Lower leg skin (tissue), 3 donors: Measurements from ENCODE around the gene CORO7.

Source experiments
- POLR2A ChIP-seq, 2 donors: fragments of 450-650 bp; IDR thresholded peaks; one replicate each; pipeline ENCODE4 v1.6.1; 2016 to 2017; ENCODE audit warnings: antibody characterized with exemption in 2 of 2, mild to moderate bottlenecking in 1 of 2, moderate library complexity in 1 of 2
- TF ChIP-seq, protein P1 (sequence below), 3 donors: fragments of 450-650 bp; IDR thresholded peaks; one replicate each; pipeline ENCODE4 v1.5.1; 2016; ENCODE audit warnings: antibody characterized with exemption in 3 of 3, mild to moderate bottlenecking in 3 of 3, moderate library complexity in 2 of 3

- TF ChIP-seq, protein P1, sequence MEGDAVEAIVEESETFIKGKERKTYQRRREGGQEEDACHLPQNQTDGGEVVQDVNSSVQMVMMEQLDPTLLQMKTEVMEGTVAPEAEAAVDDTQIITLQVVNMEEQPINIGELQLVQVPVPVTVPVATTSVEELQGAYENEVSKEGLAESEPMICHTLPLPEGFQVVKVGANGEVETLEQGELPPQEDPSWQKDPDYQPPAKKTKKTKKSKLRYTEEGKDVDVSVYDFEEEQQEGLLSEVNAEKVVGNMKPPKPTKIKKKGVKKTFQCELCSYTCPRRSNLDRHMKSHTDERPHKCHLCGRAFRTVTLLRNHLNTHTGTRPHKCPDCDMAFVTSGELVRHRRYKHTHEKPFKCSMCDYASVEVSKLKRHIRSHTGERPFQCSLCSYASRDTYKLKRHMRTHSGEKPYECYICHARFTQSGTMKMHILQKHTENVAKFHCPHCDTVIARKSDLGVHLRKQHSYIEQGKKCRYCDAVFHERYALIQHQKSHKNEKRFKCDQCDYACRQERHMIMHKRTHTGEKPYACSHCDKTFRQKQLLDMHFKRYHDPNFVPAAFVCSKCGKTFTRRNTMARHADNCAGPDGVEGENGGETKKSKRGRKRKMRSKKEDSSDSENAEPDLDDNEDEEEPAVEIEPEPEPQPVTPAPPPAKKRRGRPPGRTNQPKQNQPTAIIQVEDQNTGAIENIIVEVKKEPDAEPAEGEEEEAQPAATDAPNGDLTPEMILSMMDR (IDR thresholded peaks at IDR 0.05), result no peak
- no peak for TF ChIP-seq POLR2A (IDR thresholded peaks at IDR 0.05)
These were observed 35.1 kb downstream of the CORO7 start for GRCh38 chr16:4381072-4381934.
